ENCODE measurements around the gene VRK3. TPM values are rescaled to one million over a fixed set of nuclear protein-coding genes. Genes with fewer than 3 reads are reported as not detected.

VRK3 gene
- total RNA-seq, 1 donor from 2014 or later = 39.5 TPM

DNA sequence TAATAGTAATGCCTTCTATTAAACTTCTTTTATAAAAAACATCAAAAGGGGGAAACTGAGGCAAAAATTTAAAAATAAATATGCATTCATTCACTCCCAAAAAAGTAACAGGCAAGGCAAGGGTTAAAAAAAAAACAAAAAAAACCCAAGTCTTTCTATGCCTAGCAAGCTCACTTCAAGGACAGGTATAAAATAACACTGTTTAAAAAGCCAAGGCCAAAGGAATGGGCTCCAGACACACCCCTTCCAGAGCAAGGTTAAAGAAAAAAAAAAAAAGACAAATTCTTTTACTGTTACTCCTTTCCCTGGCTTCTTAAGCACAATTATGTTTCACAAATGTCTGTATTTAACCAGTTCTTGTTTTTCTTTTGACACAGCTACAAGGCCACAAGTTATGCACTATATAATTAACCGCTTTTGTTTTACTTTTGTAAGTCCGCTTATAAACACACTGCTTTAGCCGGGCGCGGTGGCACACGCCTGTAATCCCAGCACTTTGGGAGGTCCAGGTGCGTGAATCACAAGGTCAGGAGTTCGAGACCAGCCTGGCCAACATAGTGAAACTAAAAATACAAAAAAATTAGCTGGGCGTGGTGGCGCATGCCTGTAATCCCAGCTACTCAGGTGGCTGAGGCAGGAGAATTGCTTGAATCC, 67.8 kb downstream of the VRK3 start:
- H3K27ac ChIP-seq = no peak overlapping the region
- H3K27me3 ChIP-seq = no peaks in the 10 kb centered on the region
- no peak overlapping the region for H3K4me3 ChIP-seq
- ATAC-seq = no peak
- H3K36me3 ChIP-seq = no peaks in the 10 kb centered on the region
- TF ChIP-seq, protein P1, sequence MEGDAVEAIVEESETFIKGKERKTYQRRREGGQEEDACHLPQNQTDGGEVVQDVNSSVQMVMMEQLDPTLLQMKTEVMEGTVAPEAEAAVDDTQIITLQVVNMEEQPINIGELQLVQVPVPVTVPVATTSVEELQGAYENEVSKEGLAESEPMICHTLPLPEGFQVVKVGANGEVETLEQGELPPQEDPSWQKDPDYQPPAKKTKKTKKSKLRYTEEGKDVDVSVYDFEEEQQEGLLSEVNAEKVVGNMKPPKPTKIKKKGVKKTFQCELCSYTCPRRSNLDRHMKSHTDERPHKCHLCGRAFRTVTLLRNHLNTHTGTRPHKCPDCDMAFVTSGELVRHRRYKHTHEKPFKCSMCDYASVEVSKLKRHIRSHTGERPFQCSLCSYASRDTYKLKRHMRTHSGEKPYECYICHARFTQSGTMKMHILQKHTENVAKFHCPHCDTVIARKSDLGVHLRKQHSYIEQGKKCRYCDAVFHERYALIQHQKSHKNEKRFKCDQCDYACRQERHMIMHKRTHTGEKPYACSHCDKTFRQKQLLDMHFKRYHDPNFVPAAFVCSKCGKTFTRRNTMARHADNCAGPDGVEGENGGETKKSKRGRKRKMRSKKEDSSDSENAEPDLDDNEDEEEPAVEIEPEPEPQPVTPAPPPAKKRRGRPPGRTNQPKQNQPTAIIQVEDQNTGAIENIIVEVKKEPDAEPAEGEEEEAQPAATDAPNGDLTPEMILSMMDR (IDR thresholded peaks at IDR 0.05) = no peak
- intact Hi-C loops (cut with DNase I) = no loop called here
- H3K4me1 ChIP-seq = peaks cover 24% of the 10 kb centered on the region
- no peaks in the 10 kb centered on the region for H3K9me3 ChIP-seq
- DNase-seq = no peak

DNA sequence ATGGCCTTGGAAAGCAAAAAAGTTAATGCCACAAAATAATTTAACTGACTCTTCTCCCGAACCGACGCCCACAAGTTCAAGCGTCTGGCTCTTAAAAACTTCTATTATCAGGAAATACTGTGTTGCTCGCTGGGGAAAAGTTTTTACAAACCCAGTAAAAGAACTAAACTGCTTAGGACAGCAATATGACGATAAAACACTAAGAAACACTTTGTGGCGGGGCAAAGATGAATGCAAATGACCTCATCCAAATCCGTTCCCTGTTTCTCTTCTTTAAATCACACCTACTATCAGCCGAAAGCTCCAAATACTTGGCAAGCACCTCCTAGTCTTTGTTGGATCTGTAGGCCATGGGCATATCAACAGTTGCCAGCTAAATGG, 69.1 kb downstream of the VRK3 start:
- Histone ChIP-seq H3K36me3 (no peaks in the 10 kb centered on the region), H3K27ac (no peak overlapping the region), H3K27me3 (no peaks in the 10 kb centered on the region), H3K9me3 (no peaks in the 10 kb centered on the region), H3K4me3 (no peak overlapping the region), H3K4me1 (peaks cover 19% of the 10 kb centered on the region)
- intact Hi-C loops (cut with DNase I) = no loop called here
- DNase-seq (no peak), ATAC-seq (no peak)
- TF ChIP-seq, protein P1 (IDR thresholded peaks at IDR 0.05) = no peak

DNA sequence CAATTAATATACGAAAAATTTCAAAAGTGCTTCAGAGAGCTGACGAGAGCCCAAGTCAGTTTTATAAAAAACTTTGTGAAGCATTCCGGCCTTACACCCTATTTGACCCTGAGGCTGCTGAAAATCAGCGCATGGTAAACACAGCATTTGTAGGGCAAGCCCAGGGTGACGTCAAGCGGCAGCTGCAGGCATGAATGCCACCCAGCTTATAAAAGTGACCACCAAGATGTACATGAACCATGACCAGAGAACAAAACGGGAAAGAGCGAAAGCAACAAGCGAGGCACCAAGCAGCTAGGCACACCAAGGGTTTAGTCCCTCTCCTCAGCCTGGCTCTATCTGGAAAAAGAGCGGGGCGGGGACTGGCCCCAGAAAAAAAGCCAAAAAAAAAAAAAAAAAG, 70.2 kb downstream of the VRK3 start:
- Histone ChIP-seq H3K4me1 (peaks cover 19% of the 10 kb centered on the region), H3K27me3 (no peaks in the 10 kb centered on the region), H3K27ac (no peak overlapping the region), H3K4me3 (no peak overlapping the region), H3K36me3 (no peaks in the 10 kb centered on the region), H3K9me3 (no peaks in the 10 kb centered on the region)
- intact Hi-C loops (cut with DNase I) = no loop called here
- ATAC-seq (no peak), DNase-seq (no peak)
- TF ChIP-seq, protein P1 (IDR thresholded peaks at IDR 0.05) = no peak

DNA sequence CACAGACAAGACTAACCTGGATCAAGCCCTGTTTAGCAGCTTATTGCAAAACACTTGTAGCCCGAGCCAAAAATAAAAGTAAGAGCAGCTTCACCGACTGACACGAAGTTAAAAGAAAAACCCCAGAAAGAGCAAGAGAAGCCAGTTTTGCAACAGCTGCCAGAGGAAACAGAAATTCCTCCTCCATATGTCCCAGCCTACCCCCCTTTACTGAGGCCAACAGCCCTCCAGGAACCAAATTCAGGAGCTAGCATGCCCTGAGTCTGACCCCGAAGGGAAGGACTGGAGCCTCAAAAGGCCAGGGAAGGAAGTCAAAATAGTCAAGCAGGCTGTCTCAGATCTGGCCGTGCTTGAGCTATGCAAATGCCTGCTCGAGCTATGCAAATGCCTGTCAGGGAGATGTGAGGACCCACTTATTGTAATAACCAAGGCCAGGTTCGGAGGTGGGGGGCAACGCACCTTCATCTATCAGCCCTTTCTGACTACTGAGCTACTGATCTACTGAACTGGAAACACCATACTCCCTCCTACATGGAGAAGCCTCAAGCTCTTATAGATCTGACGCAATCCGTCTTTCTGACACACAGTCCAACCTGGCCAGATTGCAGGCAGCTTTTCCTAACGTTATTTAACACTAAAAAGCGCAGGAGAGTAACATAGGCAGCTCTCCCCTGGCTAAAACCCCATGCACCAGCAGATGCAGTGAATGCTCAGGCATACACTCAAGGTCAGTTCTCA, 70.9 kb downstream of the VRK3 start:
- intact Hi-C loops (cut with DNase I) = no loop called here
- Histone ChIP-seq H3K36me3 (no peaks in the 10 kb centered on the region), H3K4me3 (no peak overlapping the region), H3K27ac (no peak overlapping the region), H3K9me3 (no peaks in the 10 kb centered on the region), H3K4me1 (peaks cover 19% of the 10 kb centered on the region), H3K27me3 (no peaks in the 10 kb centered on the region)
- TF ChIP-seq, protein P1 (IDR thresholded peaks at IDR 0.05) = no peak
- DNase-seq (no peak), ATAC-seq (peak; percentile 54)

DNA sequence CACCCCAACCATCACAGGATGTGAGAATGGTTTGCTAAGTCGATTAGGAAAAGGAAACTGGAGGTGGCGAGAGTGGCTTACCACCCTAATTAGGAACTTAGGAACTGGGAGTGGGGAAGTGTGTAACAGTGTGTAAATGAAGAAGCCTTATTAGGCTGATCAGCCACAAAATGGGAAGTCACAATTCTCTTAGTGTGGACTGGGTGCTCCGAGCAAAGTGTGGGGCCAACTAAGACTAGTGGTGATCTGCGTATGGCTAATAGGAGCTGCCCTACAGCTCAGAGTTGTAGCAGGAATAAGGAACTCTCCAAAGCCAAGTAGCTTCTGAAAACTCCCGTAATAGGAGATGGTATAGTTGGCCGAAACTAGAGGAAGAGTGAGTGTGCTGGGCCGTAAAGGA, 71.8 kb downstream of the VRK3 start:
- Histone ChIP-seq H3K27me3 (no peaks in the 10 kb centered on the region), H3K4me3 (no peak overlapping the region), H3K27ac (no peak overlapping the region), H3K36me3 (no peaks in the 10 kb centered on the region), H3K9me3 (no peaks in the 10 kb centered on the region), H3K4me1 (peaks cover 19% of the 10 kb centered on the region)
- intact Hi-C loops (cut with DNase I) = no loop called here
- ATAC-seq (peak; percentile 80), DNase-seq (no peak)
- TF ChIP-seq, protein P1 (IDR thresholded peaks at IDR 0.05) = no peak

All from upper lobe of right lung (tissue), 1 donor.